GM12878 (cell line): ENCODE results near the gene CCNH. TPM values are rescaled to one million over a fixed set of nuclear protein-coding genes. Genes with fewer than 3 reads are reported as not detected.
A peak's percentile ranks its signal among the peaks of the same experiment; 100 is the strongest.

Source experiments
- ATAC-seq: fragments of 200-7000 bp; cut with Tn5 transposase; 3 replicates; pipeline ENCODE4 v1.9.1; 2020; ENCODE audit warnings: mild to moderate bottlenecking, moderate library complexity
- BruUV-seq: library from RNA; stranded (reverse); fragments of 400-500 nt; replicated peaks from 2 replicates; lab custom pipeline; 2021; lab: Mats Ljungman, UMichigan
- CTCF ChIA-PET: fragments of 300-600 bp; sonication (Branson Sonifier 250); formaldehyde crosslinking; extraction: SDS; loops from one replicate; lab custom pipeline; 2021; ENCODE audit warnings: inconsistent platforms; lab: Yijun Ruan, JAX
- POLR2A ChIA-PET: fragments of 350-600 bp; formaldehyde crosslinking; extraction: SDS; loops from one replicate; lab custom pipeline; 2021; ENCODE audit warnings: inconsistent platforms; lab: Charles Lee
- RAD21 ChIA-PET: fragments of 300-600 bp; sonication (Branson Sonifier 250); formaldehyde crosslinking; loops from one replicate; lab custom pipeline; 2023; ENCODE audit warnings: antibody characterized with exemption; ENCODE audit not compliant: unreplicated experiment; lab: Charles Lee
- SMC1A ChIA-PET: fragments of 300-600 bp; sonication (Branson Sonifier 250); formaldehyde crosslinking; loops from one replicate; lab custom pipeline; 2023; ENCODE audit not compliant: unreplicated experiment, uncharacterized antibody; lab: Charles Lee
- DNase-seq: peaks from one replicate; pipeline ENCODE4 v3.0.0-alpha.2; 2011; ENCODE audit warnings: low read depth, low spot score
- FAIRE-seq: peaks from 3 replicates; lab custom pipeline; 2011; peaks lifted over from hg19 to GRCh38; lab: Jason Lieb, UNC
- H2AFZ ChIP-seq: 2 replicates; pipeline ENCODE4 v1.6.0; 2011; ENCODE audit warnings: low read depth, low read length, control low read depth; ENCODE audit not compliant: control insufficient read depth
- H3K27ac ChIP-seq: 2 replicates; pipeline ENCODE4 v1.5.1; 2011; ENCODE audit warnings: control low read depth; ENCODE audit not compliant: control insufficient read depth, insufficient read depth
- H3K27me3 ChIP-seq, 2 experiments: replicated peaks in 1 of 2; 2 replicates each; pipeline versions ENCODE4 v1.6.0 to v1.6.1; 2011; ENCODE audit warnings: low read length in 1 of 2; ENCODE audit not compliant: control insufficient read depth in 2 of 2, insufficient read depth in 2 of 2
- H3K36me3 ChIP-seq, 2 experiments: 2 replicates each; pipeline ENCODE4 v1.5.1; 2011; ENCODE audit warnings: low read length in 1 of 2; ENCODE audit not compliant: control insufficient read depth in 2 of 2, insufficient read depth in 2 of 2
- H3K4me1 ChIP-seq: 2 replicates; pipeline ENCODE4 v1.6.1; 2011; ENCODE audit warnings: mild to moderate bottlenecking, low read length, moderate library complexity, mixed read lengths; ENCODE audit not compliant: control insufficient read depth, insufficient read depth
- H3K4me2 ChIP-seq: 2 replicates; pipeline ENCODE4 v1.6.0; 2011; ENCODE audit warnings: control low read depth; ENCODE audit not compliant: control insufficient read depth, insufficient read depth
- H3K4me3 ChIP-seq: fragments of 200-600 bp; sonication (generic); 2 replicates; pipeline ENCODE4 v1.5.1; 2016
- H3K79me2 ChIP-seq: 2 replicates; pipeline ENCODE4 v1.6.0; 2011; ENCODE audit warnings: low read length; ENCODE audit not compliant: control insufficient read depth, insufficient read depth
- H3K9ac ChIP-seq: 2 replicates; pipeline ENCODE4 v1.8.0; 2011; ENCODE audit warnings: low read length, control low read depth, mixed read lengths; ENCODE audit not compliant: control insufficient read depth, insufficient read depth
- H3K9me3 ChIP-seq: replicated peaks from 3 replicates; pipeline ENCODE4 v1.5.1; 2011; ENCODE audit warnings: mild to moderate bottlenecking, low read length; ENCODE audit not compliant: control insufficient read depth, insufficient read depth
- H4K20me1 ChIP-seq: 2 replicates; pipeline ENCODE4 v1.6.0; 2011; ENCODE audit not compliant: control insufficient read depth, insufficient read depth
- DPF2 ChIP-seq: fragments of 450-650 bp; IDR thresholded peaks from 2 replicates; pipeline ENCODE4 v1.6.1; 2017; ENCODE audit warnings: mild to moderate bottlenecking
- EED ChIP-seq: sonication (generic); IDR thresholded peaks from 2 replicates; pipeline ENCODE4 v1.6.1; 2016; ENCODE audit warnings: antibody characterized with exemption, low read depth
- ETV6 ChIP-seq, 2 experiments: fragments of 450-650 bp in 1 of 2; IDR thresholded peaks in 1 of 2; conservative IDR thresholded peaks in 1 of 2; 2 replicates each; pipeline ENCODE4 v1.6.1; 2014; ENCODE audit warnings: antibody characterized with exemption in 1 of 2, borderline replicate concordance in 1 of 2, low read depth in 1 of 2, mild to moderate bottlenecking in 1 of 2, moderate library complexity in 1 of 2
- EZH2 ChIP-seq: IDR thresholded peaks from 2 replicates; pipeline ENCODE4 v1.6.1; 2012; ENCODE audit warnings: low read depth, mild to moderate bottlenecking, control low read depth, inconsistent platforms, low read length, borderline replicate concordance; ENCODE audit not compliant: control insufficient read depth
- HDGF ChIP-seq: fragments of 450-650 bp; IDR thresholded peaks from 2 replicates; pipeline ENCODE4 v1.6.1; 2016; ENCODE audit warnings: antibody characterized with exemption
- MEF2B ChIP-seq: fragments of 450-650 bp; IDR thresholded peaks from 2 replicates; pipeline ENCODE4 v1.6.1; 2018; ENCODE audit warnings: mild to moderate bottlenecking, moderate library complexity; ENCODE audit not compliant: partially characterized antibody, poor library complexity, severe bottlenecking
- NBN ChIP-seq: fragments of 450-650 bp; IDR thresholded peaks from 2 replicates; pipeline ENCODE4 v1.6.1; 2016
- NR2F1 ChIP-seq: fragments of 450-650 bp; conservative IDR thresholded peaks from 2 replicates; pipeline ENCODE4 v1.6.1; 2017; ENCODE audit warnings: mild to moderate bottlenecking
- RELA ChIP-seq: fragments of 450-650 bp; IDR thresholded peaks from 2 replicates; pipeline ENCODE4 v1.8.0; 2014; ENCODE audit warnings: borderline replicate concordance; ENCODE audit not compliant: partially characterized antibody
- RELB ChIP-seq: fragments of 450-650 bp; IDR thresholded peaks from 2 replicates; pipeline ENCODE4 v1.6.1; 2017; ENCODE audit warnings: low read depth, mild to moderate bottlenecking, moderate library complexity
- RUNX3 ChIP-seq: IDR thresholded peaks from 2 replicates; pipeline ENCODE4 v1.6.1; 2012; ENCODE audit warnings: low read length, inconsistent platforms
- SIN3A ChIP-seq: IDR thresholded peaks from 2 replicates; pipeline ENCODE4 v1.6.1; 2012; ENCODE audit warnings: low read depth, low read length, improper control_type of control experiment
- SMAD5 ChIP-seq: IDR thresholded peaks from 2 replicates; pipeline ENCODE4 v1.6.1; 2016; ENCODE audit warnings: antibody characterized with exemption, low read depth
- WRNIP1 ChIP-seq: IDR thresholded peaks from 2 replicates; pipeline ENCODE4 v1.6.1; 2011; ENCODE audit warnings: low read depth, low read length, improper control_type of control experiment, borderline replicate concordance
- YY1 ChIP-seq: IDR thresholded peaks from 2 replicates; pipeline ENCODE4 v1.6.1; 2011; ENCODE audit warnings: low read depth, mild to moderate bottlenecking, low read length
- WGBS: methylation state at CpG from one replicate; pipeline ENCODE4 v1.1.6; 2016; ENCODE audit warnings: low lambda C conversion rate; ENCODE audit not compliant: insufficient replicate concordance, insufficient coverage; ENCODE audit errors: missing lambda C conversion rate; 5-methylcytosine and 5-hydroxymethylcytosine counted together
- in situ Hi-C: fragments of 300-500 bp; cut with MboI; formaldehyde crosslinking; loops from 9 replicates; pipeline ENCODE4 v1.14.3; 2018; ENCODE audit warnings: mixed read lengths
- intact Hi-C: fragments of 100-400 bp; cut with micrococcal nuclease; formaldehyde crosslinking; loops from one replicate; pipeline ENCODE4 v1.14.2; 2022; ENCODE audit not compliant: unreplicated experiment
- polyA plus RNA-seq, 11 experiments: library from polyadenylated mRNA; depleted of rRNA in 4 of 11; unstranded in 6 of 11; stranded (reverse) in 5 of 11; fragments of >200 nt; fragmentation: Nextera tagmentation in 4 of 11; fragmentation: Illumina TruSeq in 1 of 11; extraction: Ambion mirVana in 4 of 11; extraction: Trizol in 1 of 11; gene quantifications; 1 replicate in 1 of 11; 2 replicates in 10 of 11; pipeline versions ENCODE4 v1.2.1 to v1.2.3, GENCODE V29; 2011 to 2016; ENCODE audit warnings: inconsistent platforms in 2 of 11, missing spikeins in 2 of 11, low read depth in 1 of 11
- total RNA-seq, 4 experiments: library from RNA; depleted of rRNA in 3 of 4; stranded (reverse); fragments of >200 nt in 3 of 4; fragmentation: Illumina TruSeq in 1 of 4; extraction: Trizol in 1 of 4; gene quantifications; 2 replicates each; pipeline versions ENCODE4 v1.2.1 to v1.2.3, GENCODE V29; 2013 to 2021

CCNH gene
- total and polyA plus RNA-seq, 10 of the 15 experiments (the other 5 are each of a cell fraction or from before 2014, with no cell fraction given), result 43.9 to 116 (median 81.4) TPM

GRCh38 chr5:87411973-87412629 lies 629 bp downstream of the CCNH start:
- H3K4me2 ChIP-seq, result peak overlapping the region; percentile 82
- peaks cover 0 to 11% of the 10 kb centered on the region in 2 experiments; a peak in 1 of 4 replicates for H3K36me3 ChIP-seq
- in situ Hi-C loops (loop anchor here (10.0 to 25.0 kb wide), 2 partner anchors 800 to 1273 kb away; partner anchors contain the start of gene COX7C), intact Hi-C loops (loop anchor here (5.0 to 10.0 kb wide), 2 partner anchors 797 to 1255 kb away; partner anchors contain the start of gene COX7C)
- no peaks in the 10 kb centered on the region for H4K20me1 ChIP-seq
- peak; percentile 35; the same call in 1 of the 2 replicates for TF ChIP-seq DPF2
- TF ChIP-seq ETV6 (conservative IDR thresholded peaks at IDR 0.05 in 1 of 2, IDR thresholded peaks at IDR 0.05 in 1 of 2; ENCODE audit: borderline replicate concordance in 1 of 2, low read depth in 1 of 2), result no peak
- TF ChIP-seq HDGF, result peak; percentile 23; the same call in 1 of the 2 replicates
- peak; percentile 37; the same call in 1 of the 2 replicates for TF ChIP-seq YY1
- TF ChIP-seq SMAD5, result no peak
- no peak for TF ChIP-seq RELA
- TF ChIP-seq WRNIP1, result 0 out of 2 replicates have a peak, but pooled peaks have one; percentile 45
- peak; percentile 37 for TF ChIP-seq MEF2B
- TF ChIP-seq EZH2, result no peak
- TF ChIP-seq RUNX3, result peak; percentile 56
- TF ChIP-seq NBN, result 0 out of 2 replicates have a peak, but pooled peaks have one; percentile 17
- TF ChIP-seq NR2F1, result 0 out of 2 replicates have a peak, but pooled peaks have one; percentile 24
- 0 out of 2 replicates have a peak, but pooled peaks have one; percentile 8 for TF ChIP-seq SIN3A
- TF ChIP-seq RELB, result peak; percentile 16; the same call in 1 of the 2 replicates
- TF ChIP-seq EED, result 0 out of 2 replicates have a peak, but pooled peaks have one; percentile 54
- H3K4me3 ChIP-seq, result peak overlapping the region; percentile 93
- TSS peak; percentile 85 for BruUV-seq
- ChIA-PET SMC1A (interaction anchor here (0.6 to 2.6 kb wide), 18 partner anchors 9 to 1089 kb away, joined by 3 to 18 read pairs (median 3); no protein-coding TSS in a partner anchor), RAD21 (interaction anchor here (1.0 to 3.7 kb wide), 6 partner anchors 13 to 1279 kb away, joined by 3 to 17 read pairs (median 6); no protein-coding TSS in a partner anchor), POLR2A (interaction anchor here (0.7 to 1.6 kb wide), 5 partner anchors 11 to 341 kb away, joined by 3 to 5 read pairs (median 3); no protein-coding TSS in a partner anchor), CTCF (interaction anchor here (0.8 to 4.5 kb wide), 8 partner anchors 9 to 1279 kb away, joined by 3 to 45 read pairs (median 4); no protein-coding TSS in a partner anchor)
- H3K27me3 ChIP-seq, result no peaks in the 10 kb centered on the region
- H3K9me3 ChIP-seq, result no peaks in the 10 kb centered on the region
- FAIRE-seq (no peak), ATAC-seq (peak; percentile 52), DNase-seq (no peak)
- peaks cover 3% of the 10 kb centered on the region; the same call in 1 of the 2 replicates for H3K4me1 ChIP-seq
- peak overlapping the region; percentile 93 for H3K9ac ChIP-seq
- peak overlapping the region; percentile 95 for H3K27ac ChIP-seq
- H3K79me2 ChIP-seq, result peaks cover 30% of the 10 kb centered on the region
- under 1% methylated on average over 29 of the region's 29 CpGs for WGBS
- H2AFZ ChIP-seq, result peak overlapping the region; percentile 98
